NCI-H1105 (cell line): ENCODE results near the gene OTOGL.
"Not testable (repeated sequence)": the region's sequence is repeated elsewhere in the genome, so short reads cannot be mapped to it uniquely, and the experiment has no call there.

Experiments used
- DNase-seq: peaks from one replicate; lab custom pipeline; 2025; lab: John Stamatoyannopoulos, UW

Gene OTOGL

GRCh38 chr12:80219345-80219744 lies 120.0 kb downstream of the OTOGL start:
- DNase-seq = no peak

DNA sequence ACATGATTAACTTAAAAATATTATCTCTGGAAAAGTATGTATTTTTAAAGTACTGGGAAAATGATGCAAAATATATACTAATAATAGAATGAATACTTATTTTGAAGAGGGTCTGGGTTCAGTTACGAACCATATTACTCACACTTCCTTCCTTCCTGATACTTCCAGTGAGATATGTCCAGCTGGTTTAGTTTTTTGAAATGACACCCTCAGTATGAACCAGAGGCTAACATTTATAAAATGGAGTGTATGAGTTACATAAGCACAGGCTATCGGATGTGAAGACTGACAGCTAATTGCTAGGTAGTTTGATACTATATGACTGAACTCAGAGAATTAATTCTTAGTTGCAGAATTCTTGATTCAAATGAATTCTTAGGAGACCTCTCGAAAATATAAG lies 122.9 kb downstream of the OTOGL start:
- no peak for DNase-seq

- no peak for DNase-seq
Measured at GRCh38 chr12:80226576-80226975, 127.2 kb downstream of the OTOGL start.

DNA sequence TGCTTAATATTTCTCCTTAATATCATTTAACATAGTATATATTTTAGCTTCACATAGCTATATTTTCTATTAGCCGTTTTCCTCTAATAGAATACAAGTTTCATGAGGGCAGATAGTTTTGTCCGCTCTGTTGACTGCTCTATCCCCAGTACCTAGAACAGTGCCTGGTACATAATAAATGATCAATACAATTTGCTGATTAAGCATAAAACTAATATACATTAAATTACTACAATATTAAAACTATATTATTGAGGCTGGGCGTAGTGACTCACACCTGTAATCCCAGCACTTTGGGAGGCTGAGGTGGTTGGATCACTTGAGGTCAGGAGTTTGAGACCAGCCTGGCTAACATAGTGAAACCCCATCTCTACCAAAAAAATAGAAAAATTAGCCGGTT lies 128.6 kb downstream of the OTOGL start:
- DNase-seq = not testable (repeated sequence)

DNA sequence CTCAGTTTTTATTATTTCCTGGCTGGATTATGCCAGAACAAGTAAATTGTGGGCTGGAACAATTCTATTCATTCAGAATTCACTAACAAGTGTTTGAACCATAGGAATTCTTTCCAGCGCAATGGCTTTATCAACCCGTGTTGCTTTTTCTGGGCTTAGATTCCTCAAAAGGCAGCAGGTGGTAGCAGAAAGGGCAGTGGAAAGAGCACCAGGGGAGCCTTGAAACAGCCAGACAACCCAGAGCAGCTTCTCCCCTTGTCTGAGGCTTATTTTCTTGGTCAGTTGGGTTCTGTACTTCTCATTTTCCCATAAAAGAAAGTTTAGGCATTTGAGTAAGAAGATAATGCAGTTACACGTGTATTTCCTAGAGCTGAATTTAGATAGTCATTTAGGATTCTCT lies 130.7 kb downstream of the OTOGL start:
- DNase-seq = no peak

GRCh38 chr12:80232837-80233236 lies 133.5 kb downstream of the OTOGL start:
- DNase-seq = no peak

DNA sequence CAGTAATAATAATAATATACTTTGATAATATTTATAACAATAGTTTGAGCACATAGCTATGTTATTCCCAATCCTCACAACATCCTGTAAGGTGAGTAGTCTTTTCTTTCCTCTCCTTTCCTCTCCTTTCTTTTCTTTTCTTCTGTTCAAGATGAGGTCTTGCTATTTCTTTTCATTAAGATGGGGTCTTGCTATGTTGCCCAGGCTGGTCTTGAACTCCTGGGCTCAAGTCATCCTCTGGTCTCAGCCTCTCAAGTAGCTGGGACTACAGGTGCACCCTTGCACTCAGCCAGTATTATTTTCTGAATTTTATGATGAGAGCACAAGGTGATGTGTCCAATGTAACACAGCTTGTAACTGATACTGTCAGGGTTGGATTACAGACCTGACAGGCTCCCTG lies 134.6 kb downstream of the OTOGL start:
- DNase-seq = no peak

DNA sequence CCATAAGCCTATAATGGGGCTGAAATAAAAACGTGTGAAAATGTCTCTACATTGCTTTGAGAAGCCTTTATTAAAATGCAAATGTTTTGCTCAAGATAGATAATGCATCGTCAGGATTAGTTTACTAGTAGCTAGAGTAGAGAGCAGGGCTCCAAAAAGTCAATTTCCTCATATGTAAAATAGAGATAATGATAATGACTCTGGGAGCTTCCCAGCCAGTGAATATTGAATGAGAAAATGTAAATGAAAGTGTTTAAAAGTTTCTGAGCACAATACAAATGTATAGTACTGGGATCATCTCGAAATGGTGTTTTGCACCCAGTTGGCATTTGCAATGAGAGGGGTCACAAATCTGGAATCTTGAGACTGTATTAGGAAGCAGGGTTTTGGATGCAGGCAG lies 135.3 kb downstream of the OTOGL start:
- no peak for DNase-seq

DNA sequence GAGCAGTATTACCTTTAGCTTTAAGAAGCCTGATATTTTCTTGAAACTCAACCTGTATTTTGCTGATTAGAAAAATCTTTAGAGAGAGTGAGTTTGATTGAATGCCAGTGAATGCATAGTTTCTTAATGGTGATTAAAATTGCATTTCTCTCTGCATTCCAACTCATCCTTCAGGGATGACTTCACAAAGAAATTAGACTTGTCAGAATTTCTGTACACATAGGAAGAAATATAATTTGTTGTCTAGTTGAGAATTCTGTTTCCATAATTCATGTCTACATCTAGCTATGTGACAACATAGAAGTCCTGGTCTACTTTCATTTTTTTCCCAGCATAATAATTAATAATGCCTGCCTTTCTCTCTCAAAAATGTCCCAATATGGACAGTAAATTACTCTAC lies 136.6 kb downstream of the OTOGL start:
- no peak for DNase-seq

- DNase-seq = no peak
Measured at GRCh38 chr12:80239867-80240266, 140.5 kb downstream of the OTOGL start.

GRCh38 chr12:80241576-80242273 lies 142.4 kb downstream of the OTOGL start:
- no peak for DNase-seq

DNA sequence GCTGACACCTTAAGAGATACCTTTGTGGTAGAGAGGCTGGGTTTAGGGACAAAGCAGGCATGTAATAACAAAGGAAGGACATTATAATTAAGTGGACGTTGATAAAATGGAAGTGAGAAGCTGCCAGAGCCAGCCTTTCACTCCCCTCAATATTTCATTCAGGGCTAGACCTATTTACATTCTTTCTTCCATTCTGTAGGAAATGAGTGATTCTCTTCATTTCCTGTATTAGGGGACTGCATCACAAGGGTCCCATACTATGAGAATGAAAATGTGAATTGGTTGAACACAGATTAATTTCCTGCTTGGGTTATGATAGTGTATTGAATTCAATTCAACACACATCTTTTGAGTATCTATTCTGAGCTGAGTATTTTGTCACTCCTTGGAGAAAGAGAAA lies 143.0 kb downstream of the OTOGL start:
- DNase-seq = no peak

GRCh38 chr12:80249581-80249980 lies 150.2 kb downstream of the OTOGL start:
- DNase-seq = not testable (repeated sequence)

GRCh38 chr12:80257920-80258319 lies 158.6 kb downstream of the OTOGL start:
- DNase-seq = no peak

DNA sequence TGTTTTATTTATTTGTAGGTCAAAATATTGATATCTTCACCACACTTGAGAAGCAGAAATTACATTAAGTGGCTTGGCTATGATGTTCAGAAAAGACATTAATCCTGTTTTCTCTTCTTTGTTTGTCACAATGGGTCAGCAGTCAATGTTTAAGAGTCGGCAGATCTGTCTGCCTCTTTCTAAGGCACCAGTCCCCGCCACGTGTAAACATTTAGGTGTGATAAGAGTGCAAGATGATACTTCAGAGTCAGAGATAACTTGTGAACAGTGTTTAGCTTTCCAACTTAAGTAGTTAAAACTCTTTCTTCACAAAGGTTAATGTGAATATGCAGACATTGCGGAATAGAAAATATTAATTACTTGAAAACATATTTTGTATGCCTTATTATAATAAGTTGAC lies 160.9 kb downstream of the OTOGL start:
- DNase-seq = no peak

DNA sequence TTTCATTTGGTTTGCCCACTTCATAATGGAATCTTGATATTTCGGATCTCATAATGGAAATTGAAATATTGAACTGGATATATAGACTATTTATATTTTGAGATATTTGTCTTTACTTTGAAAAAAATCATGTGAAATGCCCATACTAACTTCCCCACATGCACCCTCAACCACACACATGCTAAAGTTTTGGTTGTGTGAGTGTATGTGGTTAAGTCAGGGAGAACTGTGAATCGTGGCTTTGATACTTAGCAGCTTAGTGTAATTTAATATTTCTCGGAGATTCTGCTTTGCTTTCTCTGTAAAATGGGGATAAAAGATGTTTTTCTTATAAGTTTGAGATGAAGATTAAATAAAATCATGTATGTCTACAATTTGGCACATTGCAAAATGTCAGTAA lies 162.1 kb downstream of the OTOGL start:
- DNase-seq = no peak

DNA sequence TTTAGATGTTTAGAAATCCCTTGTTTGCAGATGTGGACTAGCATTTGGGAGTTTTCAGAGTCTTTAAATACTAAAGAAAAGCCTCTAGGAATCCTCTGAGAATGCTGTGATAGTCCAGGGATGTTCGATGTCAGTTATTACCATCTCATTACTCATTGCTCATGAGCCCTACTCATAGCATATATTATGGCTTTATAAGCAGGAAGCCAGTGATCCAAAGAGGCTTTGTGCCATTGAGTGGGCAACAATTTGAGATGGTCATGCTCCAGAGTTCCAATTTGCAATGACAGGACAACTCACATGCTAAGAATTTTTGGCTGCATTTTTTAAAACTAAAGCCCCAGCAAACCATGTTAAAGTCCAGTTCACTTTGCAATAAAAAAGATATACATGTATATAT lies 163.0 kb downstream of the OTOGL start:
- no peak for DNase-seq

- no peak for DNase-seq
Measured at GRCh38 chr12:80262771-80263170, 163.4 kb downstream of the OTOGL start.

DNA sequence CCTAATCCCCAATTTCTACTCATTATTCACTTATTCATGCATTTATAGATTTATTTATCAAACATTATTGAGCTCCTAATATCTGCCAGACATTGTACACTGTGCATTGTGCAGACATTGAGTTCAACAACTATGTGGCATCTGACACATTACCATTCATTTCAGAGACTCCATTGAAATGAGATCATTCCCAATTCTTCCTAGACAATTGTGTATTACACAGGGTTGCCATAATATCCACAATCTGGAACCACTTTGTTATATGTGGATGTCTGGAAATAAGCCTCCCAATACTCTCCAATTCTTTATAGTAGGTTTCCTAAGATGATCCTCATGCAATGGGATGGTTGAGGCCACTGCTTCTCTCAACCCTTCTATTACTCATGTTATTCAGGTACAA lies 165.0 kb downstream of the OTOGL start:
- DNase-seq = no peak

- DNase-seq = no peak
Measured at GRCh38 chr12:80264891-80265290, 165.6 kb downstream of the OTOGL start.

- DNase-seq = no peak
Measured at GRCh38 chr12:80268924-80269749, 169.8 kb downstream of the OTOGL start.

GRCh38 chr12:80269803-80270552 lies 170.6 kb downstream of the OTOGL start:
- DNase-seq = peak; percentile 27

GRCh38 chr12:80271780-80272179 lies 172.4 kb downstream of the OTOGL start:
- DNase-seq = no peak
